A549 treated with AZD9567 at 1 μM for 4 hours (cell line): Measurements from ENCODE around the gene TMEM131L. TPM values are rescaled to one million over a fixed set of nuclear protein-coding genes. Genes with fewer than 3 reads are reported as not detected.

Source experiments
- total RNA-seq: library from RNA; stranded (reverse); fragments of 200-300 nt; extraction: Qiagen RNA extraction; gene quantifications from 5 replicates; pipeline ENCODE4 v1.2.3, GENCODE V29; 2022; ENCODE audit not compliant: insufficient read depth

The TMEM131L gene, protein sequence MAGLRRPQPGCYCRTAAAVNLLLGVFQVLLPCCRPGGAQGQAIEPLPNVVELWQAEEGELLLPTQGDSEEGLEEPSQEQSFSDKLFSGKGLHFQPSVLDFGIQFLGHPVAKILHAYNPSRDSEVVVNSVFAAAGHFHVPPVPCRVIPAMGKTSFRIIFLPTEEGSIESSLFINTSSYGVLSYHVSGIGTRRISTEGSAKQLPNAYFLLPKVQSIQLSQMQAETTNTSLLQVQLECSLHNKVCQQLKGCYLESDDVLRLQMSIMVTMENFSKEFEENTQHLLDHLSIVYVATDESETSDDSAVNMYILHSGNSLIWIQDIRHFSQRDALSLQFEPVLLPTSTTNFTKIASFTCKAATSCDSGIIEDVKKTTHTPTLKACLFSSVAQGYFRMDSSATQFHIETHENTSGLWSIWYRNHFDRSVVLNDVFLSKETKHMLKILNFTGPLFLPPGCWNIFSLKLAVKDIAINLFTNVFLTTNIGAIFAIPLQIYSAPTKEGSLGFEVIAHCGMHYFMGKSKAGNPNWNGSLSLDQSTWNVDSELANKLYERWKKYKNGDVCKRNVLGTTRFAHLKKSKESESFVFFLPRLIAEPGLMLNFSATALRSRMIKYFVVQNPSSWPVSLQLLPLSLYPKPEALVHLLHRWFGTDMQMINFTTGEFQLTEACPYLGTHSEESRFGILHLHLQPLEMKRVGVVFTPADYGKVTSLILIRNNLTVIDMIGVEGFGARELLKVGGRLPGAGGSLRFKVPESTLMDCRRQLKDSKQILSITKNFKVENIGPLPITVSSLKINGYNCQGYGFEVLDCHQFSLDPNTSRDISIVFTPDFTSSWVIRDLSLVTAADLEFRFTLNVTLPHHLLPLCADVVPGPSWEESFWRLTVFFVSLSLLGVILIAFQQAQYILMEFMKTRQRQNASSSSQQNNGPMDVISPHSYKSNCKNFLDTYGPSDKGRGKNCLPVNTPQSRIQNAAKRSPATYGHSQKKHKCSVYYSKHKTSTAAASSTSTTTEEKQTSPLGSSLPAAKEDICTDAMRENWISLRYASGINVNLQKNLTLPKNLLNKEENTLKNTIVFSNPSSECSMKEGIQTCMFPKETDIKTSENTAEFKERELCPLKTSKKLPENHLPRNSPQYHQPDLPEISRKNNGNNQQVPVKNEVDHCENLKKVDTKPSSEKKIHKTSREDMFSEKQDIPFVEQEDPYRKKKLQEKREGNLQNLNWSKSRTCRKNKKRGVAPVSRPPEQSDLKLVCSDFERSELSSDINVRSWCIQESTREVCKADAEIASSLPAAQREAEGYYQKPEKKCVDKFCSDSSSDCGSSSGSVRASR (N-terminal part only)
- total RNA-seq, result 5.7 to 7.8 TPM (median 6.1 TPM) in 5 replicates

DNA sequence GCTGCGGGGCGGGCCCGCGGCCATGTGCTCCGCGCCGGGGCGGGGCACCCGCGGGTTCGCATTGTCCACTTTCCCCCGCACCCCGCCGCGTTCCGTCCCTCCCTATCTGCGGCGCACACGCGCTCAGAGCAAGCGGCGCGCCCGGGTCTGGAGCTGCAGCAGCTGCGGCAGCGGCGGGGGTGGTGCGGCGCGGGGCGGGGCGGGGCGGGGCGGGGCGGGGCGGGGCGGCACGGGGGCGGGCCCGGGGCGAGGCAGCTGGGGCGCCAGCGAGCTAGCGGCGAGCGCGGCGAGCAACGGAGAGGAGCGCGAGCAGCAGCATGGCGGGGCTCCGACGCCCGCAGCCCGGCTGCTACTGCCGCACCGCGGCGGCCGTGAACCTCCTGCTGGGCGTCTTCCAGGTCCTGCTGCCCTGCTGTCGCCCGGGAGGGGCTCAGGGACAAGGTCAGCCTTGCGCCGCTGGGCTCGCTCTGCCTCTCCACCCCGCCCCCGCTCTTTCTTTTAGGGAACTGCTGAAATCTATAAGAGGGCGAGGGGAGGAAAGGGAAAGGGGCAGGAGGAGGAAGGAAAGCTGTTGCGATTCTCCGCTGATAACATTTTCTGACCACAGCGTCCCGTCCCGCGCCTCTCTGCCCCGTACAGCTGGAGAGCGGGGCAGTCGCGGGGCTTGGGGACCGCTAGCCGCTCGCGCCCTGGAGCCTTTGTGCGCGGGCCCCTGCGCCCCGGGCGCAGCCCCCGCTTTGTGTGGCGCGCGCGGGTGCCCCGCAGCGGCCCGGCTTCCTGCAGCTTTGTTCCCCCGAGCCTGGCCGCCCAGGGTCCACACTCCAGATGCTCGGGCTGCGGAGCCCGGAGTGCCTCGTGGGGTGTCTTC is at the start of gene TMEM131L:
Gene TMEM131L, plus strand, starts transcription at position 280 of the 868 bp plus-strand sequence. Its CDS starts 38 bp downstream, at position 318.

DNA sequence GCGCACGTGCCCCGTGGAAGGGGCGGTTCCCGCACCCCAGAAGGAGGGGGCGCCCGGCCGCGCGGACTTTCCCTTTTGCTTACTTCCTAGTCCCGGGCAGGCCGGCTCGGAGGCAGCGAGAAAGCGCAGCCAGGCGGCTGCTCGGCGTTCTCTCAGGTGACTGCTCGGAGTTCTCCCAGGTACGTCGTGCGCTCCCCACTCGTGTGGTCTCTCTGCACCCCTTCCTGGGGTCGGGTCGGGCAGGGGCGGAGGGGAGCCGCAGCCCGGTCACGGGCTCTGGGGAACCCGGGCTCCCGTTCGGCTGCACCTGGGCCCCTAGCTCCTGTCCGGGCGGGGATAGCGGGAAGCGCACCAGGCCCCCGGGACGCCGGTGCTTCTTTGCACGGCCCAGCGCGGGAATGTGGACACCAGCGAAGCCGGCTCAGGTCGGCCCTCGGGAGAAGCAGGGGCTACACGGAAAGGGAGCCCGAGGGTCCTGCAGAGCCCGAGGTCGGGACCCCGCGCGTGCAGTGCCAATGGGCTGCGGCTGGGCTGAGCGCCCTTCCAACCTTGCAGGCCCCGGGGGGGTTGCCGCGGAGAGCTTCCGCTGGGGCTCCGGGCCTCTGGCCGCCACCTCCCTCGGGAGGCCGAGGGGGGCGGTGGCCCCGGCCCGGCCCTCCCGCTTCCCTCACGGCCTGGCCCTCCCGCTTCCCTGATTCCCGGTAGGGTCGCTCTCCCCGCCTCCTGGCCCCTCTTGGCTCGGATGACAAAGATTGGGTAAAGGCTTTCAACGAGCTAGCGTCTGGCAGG is 218.2 kb downstream of the TMEM131L start, which contains the start of gene TLR2:
Gene TLR2, plus strand, starts transcription at position 99 of the 789 bp plus-strand sequence. CDS start 18,628 bp downstream, outside the sequence.

Other genes starting within 250 kb of the TMEM131L start
- gene MND1, start 121.7 kb upstream of the TMEM131L start, total RNA-seq, result 11.4 to 15.6 TPM (median 13.0 TPM) in 5 replicates
- 0.33 to 0.58 TPM (median 0.41 TPM) in 4 of 5 replicates, not detected in the other for gene TLR2, start 217.9 kb downstream of the TMEM131L start, total RNA-seq